Measurements from ENCODE around the gene COL18A1.
A peak's percentile ranks its signal among the peaks of the same experiment; 100 is the strongest.

Gene COL18A1

DNA sequence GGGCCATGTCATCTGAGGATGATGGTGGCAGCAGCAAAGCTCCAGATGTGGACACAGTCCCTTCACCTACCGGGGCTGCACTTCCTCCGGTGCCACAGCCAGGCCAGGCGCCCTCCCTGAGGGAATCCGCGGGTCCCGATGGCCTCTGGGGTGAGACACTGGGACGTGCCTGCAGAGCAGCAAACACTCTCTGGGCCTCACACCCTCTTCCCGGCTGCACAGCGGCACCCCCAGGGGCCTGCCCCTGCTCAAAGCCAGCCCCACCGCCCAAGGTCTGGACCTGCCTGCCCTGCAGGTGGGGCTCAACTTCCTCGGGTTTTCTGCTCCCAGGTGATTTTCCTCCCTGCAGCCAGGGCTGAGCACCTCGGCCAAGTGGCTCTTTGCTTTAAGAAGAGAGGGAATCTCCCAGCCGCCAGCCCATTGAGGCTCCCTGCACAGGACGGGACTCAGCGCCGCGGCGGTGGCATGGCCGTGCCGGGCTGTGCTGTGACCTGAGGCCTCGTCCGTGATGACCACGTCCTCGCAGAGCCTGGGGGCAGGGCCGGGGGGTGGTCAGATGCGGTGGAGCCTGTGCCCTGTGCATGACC lies 21.3 kb upstream of the COL18A1 start:
- no peak for DNase-seq

DNA sequence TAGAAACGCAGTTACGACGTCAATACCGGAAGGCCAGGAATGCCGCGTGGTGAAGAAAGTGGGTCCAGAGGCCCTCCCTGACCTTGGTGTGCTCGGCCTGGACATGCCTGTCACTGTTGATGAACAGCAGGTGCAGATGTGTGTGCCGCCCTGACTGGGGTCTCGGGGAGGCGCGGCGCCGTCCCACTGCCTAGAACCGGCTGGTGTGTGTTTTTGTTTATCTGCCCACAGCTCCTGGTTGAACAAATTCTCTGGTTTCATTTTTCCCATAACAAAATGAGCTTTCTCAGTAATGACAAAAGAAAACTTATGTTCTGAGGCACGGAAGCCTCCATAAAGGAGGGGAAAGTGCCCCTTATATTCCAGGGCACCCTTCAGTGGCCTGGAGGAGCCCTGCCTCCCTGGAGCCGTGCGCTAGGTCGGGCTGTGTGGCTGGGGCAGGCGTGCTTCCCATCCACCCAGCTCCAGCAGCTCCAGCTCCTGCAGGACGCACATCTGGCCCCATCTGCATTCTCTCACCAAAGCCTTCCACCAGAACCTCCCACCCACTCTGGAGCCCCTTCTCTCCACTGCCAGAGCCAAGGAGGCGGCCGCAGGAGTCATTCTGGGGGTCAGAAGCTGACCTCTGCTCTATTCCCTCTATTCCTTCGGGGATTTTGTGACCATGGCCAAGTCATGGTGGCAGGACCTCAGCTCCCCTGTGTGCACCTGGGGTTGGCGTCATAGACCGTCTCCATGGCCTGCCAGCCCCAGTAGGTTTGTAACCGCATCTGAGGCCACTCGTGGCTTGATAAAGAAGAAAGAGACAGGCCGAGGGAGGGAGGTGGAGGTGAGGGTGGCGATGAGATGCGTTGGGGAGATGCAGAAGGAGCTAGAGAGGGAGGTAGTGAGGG lies 20.1 kb upstream of the COL18A1 start:
- DNase-seq: no peak

DNA sequence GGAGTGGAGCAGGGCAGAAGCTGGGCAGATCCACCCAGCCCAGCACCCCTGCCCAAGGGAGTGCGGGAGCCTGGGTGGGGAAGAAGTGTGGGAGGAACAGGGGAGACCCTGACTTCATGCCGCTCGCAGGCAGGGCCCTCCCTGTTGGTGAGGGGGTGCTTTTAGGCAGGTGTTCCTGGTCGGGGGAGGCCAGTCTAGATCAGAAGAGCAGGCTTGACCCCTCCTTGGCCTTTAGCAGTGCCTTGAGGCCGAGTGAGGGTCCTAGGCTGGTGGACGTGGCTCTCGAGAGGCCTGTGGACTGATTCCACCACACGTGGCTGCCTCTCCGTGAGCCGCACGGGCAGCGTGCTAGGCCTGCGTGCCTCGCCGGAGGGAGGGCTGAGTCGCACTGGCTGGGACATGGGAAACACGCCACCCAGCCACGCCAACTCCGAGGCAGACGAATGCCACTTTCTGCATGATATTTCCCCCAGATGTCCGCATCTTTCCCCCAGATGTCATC lies 19.4 kb upstream of the COL18A1 start:
- DNase-seq: no peak

DNA sequence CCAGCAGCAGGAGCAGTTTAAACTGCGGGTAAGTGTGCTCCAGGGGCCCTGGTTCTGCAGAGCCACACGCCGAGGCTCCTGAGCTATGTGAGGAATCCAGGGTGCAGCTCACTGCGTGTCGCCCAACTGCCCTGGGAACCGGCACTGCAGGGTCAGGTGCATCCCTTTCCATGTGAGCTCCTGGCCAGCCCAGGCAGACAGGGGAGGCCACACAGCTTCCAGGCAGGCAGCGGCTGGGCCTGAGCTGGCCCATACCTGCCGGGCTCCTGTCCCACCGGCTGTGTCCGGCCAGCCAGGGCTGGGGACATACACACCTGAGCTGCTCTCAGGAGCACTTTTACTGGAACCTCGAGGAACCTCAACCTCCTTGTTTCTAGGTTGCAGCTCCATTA lies 18.6 kb upstream of the COL18A1 start:
- DNase-seq: no peak

DNA sequence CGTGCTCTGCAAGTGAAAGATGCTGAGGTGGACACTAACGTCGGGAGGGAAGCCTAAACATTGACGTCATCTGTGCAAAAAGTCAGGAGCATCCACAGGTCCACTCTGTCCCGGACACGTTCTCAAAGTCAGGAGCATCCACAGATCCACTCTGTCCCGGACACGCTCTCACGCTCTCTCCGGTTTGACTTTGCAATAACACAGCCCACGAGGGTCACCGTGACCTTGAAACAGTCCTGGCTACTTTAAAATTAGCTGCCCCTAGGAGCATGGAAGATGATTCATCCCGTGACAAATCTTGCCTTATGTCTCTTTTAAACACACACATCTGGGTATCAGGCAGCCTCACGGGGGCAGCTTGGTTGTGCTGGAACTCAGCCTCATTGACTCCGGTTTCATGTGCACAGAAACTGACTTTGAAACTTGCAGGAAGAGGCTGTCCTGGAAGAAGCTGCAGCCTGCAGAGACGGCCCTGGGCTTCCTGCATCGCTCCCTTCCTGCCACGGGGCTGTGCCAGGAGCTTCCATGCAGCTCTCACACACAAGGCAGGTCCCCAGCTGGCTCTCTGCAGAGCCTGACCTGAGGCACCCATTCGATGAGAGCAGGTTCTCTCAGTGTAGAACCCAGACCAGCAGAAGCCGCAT lies 18.1 kb upstream of the COL18A1 start:
- peak; percentile 65 for DNase-seq

DNA sequence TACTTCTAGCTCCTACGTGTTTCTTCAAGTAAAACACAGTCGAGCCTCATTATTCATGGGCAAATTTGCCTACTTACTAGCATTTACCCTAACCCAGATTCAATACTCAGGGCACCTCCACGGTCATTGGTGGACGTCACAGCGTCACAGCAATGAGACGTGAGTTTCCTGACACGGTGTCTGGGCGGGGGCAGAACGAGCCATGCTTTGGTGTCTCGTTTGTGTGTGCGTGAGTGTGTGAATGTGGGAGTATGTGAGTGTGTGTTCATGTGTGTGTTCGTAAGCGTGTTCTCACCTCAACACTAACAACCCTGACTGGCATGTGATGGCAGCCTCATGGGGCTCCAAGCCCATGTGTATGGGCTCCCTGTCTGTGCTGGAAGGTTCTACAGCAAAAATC lies 17.5 kb upstream of the COL18A1 start:
- DNase-seq: no peak

DNA sequence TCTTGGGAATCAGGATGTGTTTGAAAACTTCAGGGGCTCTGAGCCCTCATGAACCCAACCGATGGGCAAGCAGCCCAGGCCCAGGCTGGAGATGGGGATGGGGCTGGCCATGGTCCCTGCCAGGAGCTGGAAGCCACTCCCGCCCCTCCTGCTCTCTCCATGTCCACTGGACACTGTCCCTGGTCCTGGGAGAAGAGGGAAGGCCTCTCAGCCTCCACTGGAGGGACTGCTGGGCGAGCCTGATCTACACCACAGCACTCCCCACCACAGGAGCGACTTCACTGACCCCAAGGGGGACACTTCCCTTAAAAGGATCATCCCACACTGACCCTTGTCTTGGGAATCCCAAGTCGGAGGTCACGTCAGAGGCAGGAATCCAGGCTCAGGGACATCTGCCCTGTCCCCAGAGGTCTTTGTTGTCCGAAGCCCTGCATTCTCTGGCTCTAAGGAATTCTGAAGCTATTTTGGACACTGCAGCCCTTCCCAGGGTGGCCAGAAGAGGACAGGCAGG lies 16.9 kb upstream of the COL18A1 start:
- no peak for DNase-seq

DNA sequence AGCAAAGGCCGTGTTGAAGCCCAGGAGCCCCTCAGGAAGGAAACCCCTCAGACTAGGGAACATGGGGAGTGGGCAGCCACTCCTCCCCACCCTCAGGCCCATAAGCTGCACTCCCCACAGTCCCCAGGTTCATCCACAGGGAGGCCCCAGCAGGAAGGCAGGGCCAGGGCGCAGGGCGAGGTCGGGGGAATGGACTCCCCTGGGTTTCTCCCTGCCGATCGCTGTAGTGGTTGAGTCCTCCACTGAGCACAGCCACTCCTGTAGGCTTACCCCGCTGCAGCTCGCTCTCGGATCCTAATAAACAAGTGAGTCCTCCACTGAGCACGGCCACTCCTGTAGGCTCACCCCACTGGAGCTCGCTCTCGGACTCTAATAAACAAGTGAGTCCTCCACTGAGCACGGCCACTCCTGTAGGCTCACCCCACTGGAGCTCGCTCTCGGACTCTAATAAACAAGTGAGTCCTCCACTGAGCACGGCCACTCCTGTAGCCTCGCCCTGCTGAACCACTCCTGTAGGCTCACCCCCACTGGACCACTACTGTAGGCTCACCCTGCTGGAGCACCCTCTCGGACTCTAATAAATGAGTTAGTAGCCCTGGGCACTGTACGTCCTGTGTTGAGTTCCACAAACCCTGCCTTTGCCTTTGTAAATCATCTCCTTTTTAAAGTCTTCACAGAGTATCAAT lies 16.2 kb upstream of the COL18A1 start:
- DNase-seq: no peak

DNA sequence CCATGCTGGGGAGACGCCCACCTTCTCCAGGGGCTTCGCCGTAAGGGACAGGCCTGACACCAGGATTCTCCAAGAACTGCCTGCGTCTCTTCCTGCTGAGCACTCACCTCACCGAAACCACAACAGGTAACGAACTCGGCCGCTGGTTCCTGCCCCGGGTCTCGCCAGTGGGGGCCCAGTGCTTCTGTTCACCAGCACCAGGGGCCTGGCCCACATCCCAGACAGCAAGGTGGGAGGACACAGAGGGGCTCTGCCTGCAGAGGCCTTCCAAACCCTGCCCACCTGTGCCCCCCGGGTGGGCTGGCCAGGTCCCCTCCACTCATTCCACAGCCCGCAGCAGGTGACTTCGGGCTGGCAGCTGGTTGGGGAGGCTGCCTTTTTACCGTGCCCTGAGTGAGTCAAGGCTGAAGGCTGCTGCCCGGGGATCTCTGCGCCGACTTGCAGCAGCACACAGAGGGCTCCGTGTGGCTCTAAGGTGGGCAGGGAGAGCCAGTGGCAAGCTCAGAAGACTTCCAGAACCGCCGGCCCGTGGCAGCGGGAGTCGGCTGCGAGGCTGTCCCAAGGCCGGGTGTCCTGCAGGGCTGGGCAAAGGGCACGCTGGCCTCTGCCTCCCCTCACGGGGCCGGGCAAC lies 14.7 kb upstream of the COL18A1 start:
- no peak for DNase-seq

DNA sequence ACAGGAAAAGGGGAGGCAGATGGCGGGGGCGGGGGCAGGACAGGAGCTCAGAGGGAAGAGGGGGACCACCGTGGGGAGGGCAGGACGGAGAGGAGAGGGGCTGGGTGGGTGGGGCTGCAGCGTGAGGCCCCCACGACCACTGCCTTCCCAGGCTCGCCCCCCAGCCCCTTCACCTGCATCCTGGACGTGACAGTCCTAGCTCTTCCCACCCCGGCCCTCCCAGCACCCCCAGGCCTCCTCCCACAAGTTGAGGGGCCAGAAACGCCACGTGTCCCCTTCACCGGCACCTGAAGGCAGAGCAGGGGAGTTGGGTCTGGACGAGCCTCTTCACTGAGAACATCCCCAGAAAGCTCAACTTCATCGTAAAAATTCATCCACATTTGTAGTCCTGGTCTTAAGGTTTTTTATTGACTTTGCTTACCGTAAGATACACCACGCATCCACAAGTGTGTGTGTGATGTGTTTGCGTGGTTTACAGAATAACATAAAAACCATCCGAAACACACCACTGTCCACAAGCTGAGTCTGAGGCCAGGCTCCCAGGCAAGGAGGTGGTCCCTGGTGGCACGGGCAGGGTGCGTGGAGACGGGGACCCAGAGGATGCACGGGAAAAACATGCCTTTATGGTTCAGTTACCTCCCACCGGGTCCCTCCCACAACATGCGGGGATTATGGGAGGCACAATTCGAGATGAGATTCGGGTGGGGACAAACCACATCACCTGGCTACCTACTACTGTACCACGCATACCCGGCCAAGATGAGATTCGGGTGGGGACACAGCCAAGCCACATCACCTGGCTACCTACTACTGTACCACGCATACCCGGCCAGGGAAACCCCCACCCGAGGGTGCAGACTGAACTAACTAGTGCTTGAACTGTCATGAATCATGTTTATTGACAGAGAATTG lies 13.9 kb upstream of the COL18A1 start:
- no peak for DNase-seq

DNA sequence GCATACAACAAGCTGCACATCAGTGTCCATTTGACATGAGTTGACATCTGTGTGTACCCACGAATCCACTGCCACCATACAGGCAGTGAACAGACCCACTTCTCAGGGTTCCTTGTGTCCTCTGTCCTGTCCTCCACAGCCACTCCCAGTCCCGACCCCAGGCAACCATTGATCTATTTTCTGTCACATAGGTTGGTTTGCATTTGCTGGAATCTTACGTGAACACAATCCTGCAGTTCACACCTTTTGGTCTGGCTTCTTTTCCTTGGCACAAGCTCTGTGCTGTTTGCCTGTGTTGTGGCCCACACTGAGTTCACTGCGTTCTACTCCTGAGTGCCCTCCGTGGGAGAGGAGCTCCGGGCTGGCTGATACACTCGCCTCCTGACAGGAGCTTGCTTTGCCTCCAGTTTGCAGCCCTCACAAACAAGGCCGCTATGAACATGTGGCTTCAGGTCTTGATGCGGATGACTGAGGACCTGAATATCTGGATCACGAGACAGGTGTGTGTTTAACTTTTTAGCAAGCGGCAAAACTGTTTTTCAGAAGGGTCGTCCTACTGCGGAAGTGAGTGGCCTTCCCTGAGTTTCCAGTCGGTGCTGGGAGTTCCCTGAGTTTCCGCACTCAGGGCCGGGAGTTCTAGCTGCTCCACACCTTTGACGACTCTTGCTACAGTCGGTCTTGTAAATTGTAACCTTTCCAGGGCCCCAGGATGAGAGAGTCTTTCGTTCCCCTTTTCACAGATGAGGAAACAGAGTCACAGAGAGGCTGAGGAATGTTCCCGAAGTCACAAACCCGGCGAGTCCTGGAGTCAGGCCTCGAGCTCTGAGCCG lies 13.0 kb upstream of the COL18A1 start:
- no peak for DNase-seq

DNA sequence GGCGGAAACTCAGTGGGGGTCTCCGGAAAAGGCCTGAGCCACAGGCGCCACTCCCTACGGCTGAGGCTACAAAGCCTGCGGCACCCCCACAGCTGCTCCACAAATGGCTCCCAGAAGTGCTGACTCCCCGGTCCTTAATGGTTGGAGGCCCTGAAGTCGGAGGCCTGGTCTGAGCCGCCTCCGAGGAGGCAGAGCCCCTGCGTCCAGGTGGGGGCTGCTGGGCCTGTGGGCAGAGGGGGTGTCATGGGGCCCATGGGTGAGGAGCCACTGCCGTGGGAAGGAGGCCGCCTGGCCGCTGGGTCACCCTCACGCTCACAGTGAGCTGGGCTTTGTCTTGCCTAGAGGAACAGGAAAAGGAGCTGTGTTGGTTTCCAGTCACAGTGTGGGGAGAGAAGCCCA lies 12.4 kb upstream of the COL18A1 start:
- no peak for DNase-seq

DNA sequence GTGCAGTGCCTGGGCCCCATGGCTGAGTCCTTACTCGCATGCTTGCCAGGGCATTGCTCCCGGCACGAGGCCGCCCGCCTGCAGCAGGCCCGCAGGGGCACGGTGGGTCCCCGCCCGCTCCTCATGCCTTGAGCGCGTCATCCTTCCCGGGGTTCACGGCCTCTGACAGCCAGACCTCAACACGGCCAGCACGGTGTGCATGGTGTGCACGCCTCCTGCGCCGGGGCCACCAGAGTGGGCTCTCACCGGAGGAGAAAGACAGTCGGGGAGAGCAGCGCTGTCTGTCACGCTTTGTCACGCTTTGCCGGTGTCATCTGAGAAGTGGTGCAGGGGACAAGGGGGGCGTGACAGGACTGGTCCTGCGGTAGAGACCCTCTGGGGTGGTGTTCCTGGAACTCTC lies 11.9 kb upstream of the COL18A1 start:
- no peak for DNase-seq

DNA sequence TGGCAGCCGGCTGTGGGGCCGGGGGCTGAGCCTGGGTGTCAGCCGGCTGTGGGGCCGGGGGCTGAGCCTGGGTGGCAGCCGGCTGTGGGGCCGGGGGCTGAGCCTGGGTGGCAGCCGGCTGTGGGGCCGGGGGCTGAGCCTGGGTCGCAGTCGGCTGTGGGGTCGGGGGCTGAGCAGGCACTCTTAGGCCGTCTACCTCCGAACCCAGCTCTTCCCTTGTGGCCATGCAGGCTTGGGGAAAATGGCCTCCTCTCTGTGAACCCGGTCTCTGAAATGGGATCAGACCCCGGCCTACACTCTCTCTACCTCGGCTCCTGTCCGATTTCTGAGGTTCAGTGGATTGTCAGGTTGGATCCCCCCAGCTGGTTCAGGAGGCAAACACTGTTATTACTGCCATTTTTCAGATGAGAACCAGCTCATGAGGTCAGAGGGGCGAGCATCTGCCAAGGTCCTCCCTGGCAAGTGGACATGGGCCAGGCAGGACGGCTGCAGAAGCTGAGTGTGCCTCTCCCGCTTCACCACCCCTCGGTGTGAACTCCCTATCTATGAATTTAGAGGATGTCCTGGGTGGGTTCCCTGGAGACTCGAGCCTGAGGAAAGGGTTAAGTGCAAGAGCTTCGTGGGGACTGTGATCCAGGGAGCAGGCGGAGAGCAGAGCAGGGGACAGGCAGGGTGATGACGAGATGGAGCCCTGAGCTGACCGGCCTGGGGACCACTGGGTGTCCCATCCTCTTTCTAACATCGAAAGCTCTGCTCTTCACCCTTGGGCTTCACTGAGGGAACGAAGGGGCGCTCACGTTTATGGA lies 10.9 kb upstream of the COL18A1 start:
- DNase-seq: no peak

DNA sequence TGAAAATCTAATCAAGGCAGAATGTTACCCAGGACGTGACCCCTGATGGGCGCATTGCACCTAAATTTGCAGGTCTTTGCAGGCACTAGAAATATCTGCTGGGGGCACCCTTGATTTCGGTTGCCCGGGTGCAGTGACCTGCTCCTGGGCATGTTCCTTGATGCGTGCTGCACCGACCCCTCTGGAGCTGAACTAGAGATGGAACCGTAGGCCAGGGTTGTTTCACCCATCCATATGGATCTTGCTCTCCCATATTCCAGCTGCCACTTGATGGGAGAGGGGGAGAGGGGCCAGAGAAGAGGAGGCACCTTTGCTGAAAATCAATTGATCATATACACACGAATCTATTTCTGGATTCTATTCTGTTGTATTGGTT lies 8.4 kb upstream of the COL18A1 start:
- DNase-seq: no peak

DNA sequence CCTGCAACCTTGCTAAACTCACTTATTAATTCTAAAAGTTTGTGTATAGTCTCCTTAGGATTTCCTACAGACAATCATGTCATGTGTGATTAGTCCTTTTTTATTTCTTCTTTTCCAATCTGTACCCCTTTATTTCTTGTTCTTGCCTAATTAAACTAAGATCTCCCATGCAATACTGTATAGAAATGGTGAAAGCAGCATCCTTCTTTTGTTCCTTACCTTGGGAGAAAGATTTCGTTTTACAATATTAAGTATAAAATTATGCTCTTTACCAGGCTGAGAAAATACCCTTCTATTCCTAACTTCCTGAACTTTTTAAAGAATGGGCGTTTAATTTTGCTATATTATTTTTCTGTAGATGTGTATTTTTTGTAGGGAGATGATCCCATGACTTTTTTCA lies 7.6 kb upstream of the COL18A1 start:
- DNase-seq: no peak

DNA sequence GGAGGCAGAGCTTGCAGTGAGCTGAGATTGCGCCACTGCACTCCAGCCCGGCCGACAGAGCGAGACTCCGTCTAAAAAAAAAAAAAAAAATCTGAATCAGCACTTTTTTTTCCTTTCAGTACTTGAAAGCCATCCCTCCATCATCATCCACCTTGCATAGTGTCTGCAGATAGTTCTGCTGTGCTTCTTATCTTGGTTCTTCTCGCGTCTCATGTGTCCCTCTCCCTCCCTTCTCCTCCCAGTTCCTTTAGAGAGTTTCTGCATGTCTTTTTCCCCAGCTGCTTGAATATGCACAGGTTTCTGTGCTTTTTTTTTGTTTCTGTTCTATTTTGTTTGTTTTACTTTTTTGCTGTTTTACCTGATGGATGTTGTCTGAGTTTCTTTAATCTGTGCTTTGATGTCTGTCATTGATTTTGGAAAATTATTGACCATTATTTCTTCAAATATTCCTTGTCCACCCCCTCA lies 3.9 kb upstream of the COL18A1 start:
- DNase-seq: peak; percentile 42

DNA sequence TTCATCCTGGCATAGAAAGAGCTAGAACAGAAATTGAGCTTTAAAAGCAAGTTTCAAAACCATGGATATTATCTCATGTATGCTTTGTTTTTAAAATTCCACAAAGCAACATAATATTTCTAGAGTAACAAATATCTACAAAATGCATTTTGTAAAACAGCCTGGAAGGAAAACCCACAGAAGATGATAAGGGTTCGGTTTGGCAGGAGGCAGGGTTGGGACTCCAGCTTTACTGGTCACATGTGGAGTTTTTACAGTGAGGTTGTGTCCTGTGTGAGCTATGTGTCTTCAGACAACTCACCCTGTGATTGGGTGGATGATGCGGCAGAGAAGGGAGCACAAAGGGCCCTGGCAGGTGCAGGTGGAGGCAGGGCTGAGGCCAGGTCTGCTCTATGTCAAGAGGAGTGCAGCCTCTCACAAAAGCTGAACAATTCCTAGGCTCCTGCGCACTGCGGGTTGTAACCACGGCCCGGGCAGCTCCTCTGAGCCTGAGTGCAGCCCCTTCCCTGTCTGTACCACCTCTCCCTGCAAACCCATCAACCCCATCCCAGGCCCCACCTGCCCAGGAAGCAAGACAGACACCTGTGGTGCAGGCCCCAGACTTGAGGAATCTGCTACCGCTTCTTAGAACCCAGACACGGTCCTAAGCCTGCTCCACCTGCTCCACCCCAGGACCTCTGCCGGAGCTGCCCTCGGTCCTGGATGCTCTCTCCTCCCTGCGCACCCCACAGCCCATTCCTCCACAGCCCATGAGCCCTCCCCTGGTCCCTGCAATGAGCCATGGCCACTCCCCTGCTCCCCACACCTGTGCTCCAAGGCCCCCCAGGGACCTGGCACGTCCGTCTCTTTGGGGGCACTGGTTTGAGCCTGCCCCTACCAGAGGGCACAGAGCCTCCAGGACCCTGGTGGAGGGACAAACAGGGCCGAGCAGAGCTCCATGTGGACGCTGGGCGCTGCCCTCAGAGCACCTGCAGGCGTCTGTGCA lies 2.8 kb upstream of the COL18A1 start:
- peak; percentile 28 for DNase-seq

Measured in OCI-M1 (cell line).